Vagina (tissue), 2 donors: ENCODE results near the gene TTLL8.

Experiments used
- POLR2A ChIP-seq, 2 donors: fragments of 450-650 bp; IDR thresholded peaks; one replicate each; pipeline ENCODE4 v1.6.1; 2017; ENCODE audit warnings: antibody characterized with exemption in 2 of 2, mild to moderate bottlenecking in 2 of 2, moderate library complexity in 2 of 2
- TF ChIP-seq, protein P1 (sequence below), 3 experiments: fragments of 450-650 bp in 2 of 3; fragments of 200-600 bp in 1 of 3; sonication (generic) in 1 of 3; IDR thresholded peaks; one replicate each; pipeline ENCODE4 v1.5.1; 2017 to 2019; ENCODE audit warnings: antibody characterized with exemption in 3 of 3, mild to moderate bottlenecking in 2 of 3, moderate library complexity in 2 of 3

DNA sequence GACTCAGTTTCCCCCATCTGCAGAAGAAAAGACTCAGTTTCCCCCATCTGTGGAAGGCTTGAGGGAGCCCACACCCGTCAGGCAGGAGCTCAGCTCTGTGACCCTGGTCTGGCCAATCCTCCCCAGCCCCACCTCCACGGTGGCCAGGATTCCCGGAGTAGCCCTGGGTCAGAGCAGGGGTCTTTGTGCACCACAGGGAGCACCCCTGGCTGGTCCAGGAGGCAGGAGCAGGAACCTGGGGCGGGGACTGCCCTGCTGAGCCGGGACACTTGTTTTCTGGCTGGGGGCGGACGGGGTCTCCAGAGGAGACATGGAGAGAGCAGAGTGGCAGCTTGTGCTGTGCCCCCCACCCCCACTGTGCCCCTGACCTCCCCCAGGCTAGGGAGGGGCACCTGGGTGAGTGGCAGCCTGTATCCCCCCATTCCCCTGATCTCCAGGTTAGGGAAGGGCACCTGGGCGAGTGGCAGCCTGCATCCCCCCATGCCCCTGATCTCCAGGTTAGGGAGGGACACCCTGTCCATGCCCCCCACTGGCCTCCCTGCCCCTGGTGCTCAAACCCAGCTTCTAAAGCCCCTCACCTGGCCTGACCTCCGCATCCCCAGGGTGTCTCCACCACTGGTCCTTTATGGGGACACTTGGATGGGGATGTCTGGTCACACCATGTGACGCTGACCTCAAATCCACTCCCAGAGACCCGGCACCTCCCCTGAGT lies 64.3 kb downstream of the TTLL8 start:
- TF ChIP-seq, protein P1, sequence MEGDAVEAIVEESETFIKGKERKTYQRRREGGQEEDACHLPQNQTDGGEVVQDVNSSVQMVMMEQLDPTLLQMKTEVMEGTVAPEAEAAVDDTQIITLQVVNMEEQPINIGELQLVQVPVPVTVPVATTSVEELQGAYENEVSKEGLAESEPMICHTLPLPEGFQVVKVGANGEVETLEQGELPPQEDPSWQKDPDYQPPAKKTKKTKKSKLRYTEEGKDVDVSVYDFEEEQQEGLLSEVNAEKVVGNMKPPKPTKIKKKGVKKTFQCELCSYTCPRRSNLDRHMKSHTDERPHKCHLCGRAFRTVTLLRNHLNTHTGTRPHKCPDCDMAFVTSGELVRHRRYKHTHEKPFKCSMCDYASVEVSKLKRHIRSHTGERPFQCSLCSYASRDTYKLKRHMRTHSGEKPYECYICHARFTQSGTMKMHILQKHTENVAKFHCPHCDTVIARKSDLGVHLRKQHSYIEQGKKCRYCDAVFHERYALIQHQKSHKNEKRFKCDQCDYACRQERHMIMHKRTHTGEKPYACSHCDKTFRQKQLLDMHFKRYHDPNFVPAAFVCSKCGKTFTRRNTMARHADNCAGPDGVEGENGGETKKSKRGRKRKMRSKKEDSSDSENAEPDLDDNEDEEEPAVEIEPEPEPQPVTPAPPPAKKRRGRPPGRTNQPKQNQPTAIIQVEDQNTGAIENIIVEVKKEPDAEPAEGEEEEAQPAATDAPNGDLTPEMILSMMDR (IDR thresholded peaks at IDR 0.05), result no peak
- TF ChIP-seq POLR2A (IDR thresholded peaks at IDR 0.05), result no peak
